ENCODE data around the gene SLC44A1. TPM values are rescaled to one million over a fixed set of nuclear protein-coding genes. Genes with fewer than 3 reads are reported as not detected.

SLC44A1 gene
- total and polyA plus RNA-seq, 2 of the 13 experiments (the other 11 are each of a cell fraction or from before 2014, with no cell fraction given): 21.4 to 40.8 TPM

- TF ChIP-seq ESRRA (CRISPR knock-in tag; IDR thresholded peaks at IDR 0.05; ENCODE audit: low read depth) (no peak), FOXC1 (CRISPR knock-in tag; IDR thresholded peaks at IDR 0.05; ENCODE audit: borderline replicate concordance) (no peak), SNAPC2 (CRISPR knock-in tag; IDR thresholded peaks at IDR 0.05) (no peak), SMAD9 (CRISPR knock-in tag; IDR thresholded peaks at IDR 0.05) (no peak), ZNF776 (CRISPR knock-in tag; IDR thresholded peaks at IDR 0.05) (no peak), ZFP82 (CRISPR knock-in tag; IDR thresholded peaks at IDR 0.05; ENCODE audit: borderline replicate concordance) (0 out of 2 replicates have a peak, but pooled peaks have one; percentile 27), PPARG (CRISPR knock-in tag; conservative IDR thresholded peaks at IDR 0.05) (no peak), MXI1 (IDR thresholded peaks at IDR 0.05; ENCODE audit: borderline replicate concordance, low read depth, low read length) (no peak), ZNF512B (CRISPR knock-in tag; IDR thresholded peaks at IDR 0.05; ENCODE audit: borderline replicate concordance) (no peak), ZKSCAN5 (CRISPR knock-in tag; IDR thresholded peaks at IDR 0.05) (no peak), AHDC1 (CRISPR knock-in tag; IDR thresholded peaks at IDR 0.05; ENCODE audit: borderline replicate concordance) (0 out of 2 replicates have a peak, but pooled peaks have one; percentile 28), ZNF546 (CRISPR knock-in tag; conservative IDR thresholded peaks at IDR 0.05) (no peak), ZNF850 (CRISPR knock-in tag; conservative IDR thresholded peaks at IDR 0.05) (no peak), AKNA (CRISPR knock-in tag; IDR thresholded peaks at IDR 0.05; ENCODE audit: borderline replicate concordance) (no peak), THAP7 (CRISPR knock-in tag; IDR thresholded peaks at IDR 0.05) (no peak)
Measured at GRCh38 chr9:105319202-105319813, 74.9 kb downstream of the SLC44A1 start (continued).
